COR-L47 (cell line): ENCODE results near the gene ATXN10.

Source experiments
- DNase-seq: peaks from one replicate; lab custom pipeline; 2025; lab: John Stamatoyannopoulos, UW

ATXN10 gene

DNA sequence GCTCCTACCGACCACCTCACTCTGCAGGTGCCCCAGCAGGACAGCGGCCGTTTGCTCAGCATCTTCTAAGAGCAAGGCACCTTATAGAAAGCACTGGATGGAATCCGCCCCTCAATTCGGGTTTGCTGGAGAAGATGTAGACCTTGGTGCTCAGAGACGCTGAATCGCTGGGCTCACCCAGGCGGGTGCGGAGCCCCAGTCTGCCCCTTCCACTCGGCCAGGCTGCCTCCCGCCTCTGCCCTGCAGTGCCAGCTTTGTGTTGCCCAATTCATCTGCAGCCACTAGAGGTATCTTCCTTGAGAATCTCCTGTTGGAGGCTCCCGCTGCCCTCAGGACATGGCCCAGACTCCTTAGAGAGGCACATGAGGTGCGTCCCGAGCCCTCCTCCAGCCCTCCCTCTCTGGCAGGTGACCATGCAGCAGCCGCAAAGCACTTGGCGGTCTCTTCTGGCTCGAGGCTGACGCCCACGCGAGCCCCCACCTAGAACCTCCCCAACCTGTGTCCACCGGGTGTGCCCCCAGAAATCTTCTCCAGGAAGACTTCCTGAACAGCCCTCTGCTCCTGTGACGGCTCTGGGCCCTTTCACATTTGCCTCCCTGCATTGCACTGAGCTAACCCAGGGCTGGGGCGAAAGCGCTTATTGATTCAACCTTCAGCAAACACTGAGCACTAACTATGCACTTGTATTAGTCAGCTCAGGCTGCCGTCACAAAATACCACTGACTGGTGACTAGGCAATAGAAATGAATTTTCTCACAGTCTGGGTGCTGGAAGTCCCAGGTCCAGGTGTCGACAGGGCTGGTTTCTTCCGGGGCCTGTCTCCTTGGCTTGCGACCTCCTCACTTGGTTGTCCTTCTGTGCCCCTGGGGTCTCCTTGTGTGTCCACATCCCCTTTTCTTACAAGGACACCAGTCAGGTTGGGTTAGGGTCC, 187.9 kb downstream of the ATXN10 start:
- no peak for DNase-seq

DNA sequence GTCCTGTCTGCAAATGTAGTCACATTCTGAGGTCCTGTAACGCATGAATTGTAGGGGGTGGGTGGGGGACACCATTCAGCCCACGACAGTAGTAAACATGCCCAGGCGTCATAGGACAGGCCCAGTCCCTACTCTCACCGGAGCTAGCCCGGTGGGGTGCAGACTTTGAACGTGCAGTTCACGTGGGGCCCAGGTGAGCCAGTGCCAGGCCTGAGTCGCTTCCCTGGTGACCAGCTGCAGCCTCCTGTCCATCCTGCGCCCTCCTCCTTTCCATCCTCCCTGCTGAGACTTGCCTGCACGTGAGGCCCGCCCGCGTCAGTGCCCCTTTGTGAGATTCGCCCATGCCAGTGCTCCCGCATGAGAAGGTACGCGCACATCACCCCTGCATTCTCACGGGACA, 188.6 kb downstream of the ATXN10 start:
- no peak for DNase-seq

DNA sequence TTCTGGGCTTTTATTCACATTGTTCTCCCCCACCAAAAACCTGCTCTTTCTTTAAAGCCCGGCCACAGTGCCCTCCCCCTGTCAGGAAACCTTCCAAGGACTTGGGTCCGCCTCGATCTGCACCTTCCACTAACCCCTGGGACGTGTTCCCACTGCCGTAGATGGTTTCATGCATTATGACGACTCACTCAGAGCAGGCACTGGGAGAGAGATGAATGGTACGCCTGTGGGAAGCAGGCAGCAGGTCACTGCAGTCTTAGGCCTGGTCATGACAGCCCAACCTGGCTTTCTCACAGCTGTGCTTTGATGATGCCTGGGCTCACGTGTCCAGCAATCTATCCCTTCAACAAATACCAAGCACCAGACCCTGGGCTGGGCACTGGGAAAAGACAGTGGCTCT, 189.6 kb downstream of the ATXN10 start:
- no peak for DNase-seq

DNA sequence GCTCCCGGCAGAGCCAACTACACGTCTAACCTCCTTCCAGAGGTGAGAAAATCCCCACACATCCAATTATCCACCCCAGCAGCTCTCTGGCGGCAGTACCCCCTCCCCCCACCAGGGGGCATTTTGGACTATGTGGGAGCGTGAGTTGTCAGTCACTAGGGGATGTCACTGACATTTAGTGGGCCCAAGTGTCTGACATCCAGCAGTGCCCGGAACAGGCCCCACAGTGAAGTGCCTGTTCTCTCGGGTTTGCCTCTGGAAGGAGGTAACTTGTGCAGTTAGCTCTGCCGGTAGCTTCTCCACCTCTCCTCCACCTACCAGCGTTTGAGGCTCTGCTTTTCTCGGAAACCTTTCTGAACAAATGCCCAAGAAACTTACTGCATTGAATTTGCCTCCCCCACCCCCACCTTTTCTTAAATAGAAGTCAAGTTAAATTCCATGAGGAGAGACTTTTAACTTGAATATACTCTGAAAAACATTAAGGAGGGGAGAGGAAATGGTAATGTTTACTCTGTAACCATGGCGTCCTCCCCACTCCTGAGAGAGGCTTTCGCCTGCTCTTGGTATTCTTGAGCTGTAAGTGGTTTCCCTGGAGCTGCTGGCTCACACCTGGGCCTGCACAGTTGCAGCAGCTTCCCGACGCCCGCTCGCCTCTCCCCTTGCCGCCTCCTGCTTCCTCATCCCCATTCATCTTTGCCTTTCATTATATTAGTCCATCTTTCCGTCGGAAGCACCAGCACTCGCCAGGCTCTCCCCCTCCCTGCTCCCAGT, 192.5 kb downstream of the ATXN10 start:
- DNase-seq: peak; percentile 77

DNA sequence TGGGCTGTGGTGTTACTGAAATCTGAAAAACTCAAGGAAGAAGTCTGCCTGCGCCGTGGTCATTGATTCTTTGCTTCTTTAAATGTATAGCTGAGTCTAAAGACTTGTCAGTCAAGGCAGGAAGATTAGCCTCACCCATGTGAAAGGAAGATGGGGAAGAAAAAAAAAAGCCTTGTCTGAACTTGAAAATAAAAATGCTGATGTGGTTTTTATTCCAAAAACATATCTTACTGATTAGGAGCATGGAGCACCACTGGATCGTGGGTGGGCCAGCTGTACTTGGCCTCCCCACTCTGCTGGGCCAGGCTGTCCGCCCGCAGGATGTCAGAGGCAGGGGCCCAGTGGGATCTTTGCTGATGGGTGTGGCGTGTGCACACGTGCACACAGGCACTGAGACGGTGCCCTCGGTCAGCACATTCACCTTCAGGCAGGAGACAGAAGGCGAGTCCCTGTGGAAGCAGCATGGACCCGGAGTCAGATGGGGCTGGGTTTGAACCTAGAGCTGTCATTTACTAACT, 193.4 kb downstream of the ATXN10 start:
- no peak for DNase-seq

DNA sequence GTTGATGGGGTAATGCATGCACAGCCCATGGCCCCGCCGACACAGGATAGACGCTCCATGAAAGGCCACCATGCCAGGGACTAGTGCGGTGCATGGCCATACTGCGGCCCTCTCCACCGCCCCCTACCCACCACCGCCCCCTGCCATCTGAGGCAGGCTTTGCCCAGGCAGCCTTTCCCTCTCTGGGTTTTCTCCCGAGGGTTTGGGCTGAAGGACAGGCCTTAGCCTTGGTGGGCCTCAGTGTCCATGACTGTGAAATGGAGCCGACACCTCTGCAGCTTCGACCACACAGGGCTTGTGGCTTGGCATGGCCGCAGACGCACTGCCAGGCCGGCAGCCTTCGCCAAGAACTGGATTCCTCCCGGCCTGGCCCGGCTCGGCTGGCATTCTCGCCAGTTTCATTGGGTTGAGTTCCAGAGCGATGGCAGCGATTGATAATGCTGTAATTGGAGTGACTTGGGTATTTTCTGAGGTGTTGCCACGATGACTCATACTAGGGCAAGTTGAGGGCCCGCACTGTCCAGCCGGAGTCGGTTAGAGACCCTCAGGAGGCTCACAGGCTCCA, 194.0 kb downstream of the ATXN10 start:
- DNase-seq: no peak

DNA sequence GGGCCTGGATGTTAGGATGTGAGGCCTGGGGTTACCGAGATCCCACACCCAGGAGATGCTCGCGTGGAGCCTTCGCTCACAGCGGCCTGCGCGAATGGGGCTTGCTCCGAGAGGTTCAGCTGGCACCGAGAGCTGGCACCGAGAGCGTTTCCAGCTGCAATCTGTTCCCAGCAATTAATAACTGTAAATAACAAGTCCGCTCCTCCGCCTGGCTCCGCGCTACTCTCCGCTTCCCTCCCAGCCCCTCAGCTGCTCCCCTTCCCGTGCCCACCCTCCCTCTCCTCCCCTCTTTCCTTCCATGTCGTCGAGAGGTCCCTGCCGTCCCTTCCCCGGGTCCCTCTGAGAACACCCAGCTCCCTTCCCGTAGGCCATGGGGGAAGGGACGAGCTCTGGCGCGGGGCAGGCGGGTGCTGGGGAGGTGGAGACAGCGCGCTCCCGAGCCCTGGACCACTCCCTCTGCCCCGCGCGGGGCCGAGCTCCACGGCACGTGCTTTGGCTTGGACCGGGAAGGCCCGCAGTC, 194.6 kb downstream of the ATXN10 start:
- DNase-seq: no peak

DNA sequence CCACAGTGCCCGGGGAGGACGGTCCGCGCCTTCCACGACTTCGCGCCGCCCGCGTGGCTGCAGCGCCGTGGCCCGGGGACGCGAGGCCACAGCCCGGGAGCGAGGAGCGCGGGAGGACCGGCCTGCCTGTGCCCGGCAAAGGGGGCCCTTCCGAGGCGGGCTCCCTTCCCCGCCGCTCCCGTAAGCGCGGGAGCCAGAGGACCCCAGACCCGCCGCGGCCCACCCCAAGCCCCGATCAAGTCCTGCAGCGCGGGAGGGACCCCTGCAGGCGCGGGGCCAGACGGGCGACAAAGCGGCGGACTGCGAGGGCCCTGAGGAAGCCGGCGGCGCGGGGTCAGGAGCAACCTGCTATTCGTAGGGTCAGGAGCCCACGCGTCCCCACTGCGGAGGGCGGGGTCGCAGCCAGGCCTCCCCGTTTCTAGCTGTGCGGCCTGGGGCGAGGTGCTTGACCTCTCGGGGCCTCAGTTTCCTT, 195.0 kb downstream of the ATXN10 start:
- DNase-seq: no peak

DNA sequence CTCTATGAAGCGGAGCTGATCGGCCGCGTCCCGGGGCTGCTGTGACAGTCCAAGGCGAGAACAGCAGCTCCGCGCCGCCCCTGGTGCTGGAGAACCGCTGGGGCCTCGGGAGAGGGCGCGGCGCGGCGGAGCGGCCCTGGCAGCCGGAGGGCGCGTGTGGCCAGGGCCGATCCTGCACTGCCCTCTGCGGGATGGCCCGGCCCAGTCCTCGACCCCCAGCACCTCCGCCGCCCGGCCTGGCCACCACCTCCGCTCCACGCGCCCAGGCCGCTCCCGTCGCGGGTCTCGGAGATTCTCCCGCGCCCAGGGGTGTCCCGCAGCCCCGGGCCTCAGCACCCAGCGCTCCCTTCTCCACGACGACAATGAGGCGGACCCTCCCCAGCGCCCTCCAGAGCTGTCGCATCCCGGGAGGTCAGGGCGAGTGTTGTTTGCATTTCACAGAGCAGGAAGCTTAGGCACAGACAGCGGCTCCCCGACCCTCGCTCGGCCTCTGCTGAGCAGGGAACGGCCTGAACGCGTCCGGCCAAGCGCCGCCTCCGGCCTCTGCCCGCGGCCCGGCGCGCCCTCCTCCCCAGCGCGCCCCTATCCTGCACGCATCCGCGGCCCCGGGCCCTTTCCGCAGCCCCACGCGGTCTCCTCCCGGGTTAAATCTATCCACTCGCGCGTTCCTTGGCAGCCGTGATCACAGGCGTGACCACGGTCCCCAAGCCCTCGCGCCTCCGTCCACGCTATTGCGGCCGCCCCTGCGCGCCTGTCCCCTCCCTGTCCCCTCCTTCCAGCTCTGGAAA, 195.7 kb downstream of the ATXN10 start:
- DNase-seq: no peak

DNA sequence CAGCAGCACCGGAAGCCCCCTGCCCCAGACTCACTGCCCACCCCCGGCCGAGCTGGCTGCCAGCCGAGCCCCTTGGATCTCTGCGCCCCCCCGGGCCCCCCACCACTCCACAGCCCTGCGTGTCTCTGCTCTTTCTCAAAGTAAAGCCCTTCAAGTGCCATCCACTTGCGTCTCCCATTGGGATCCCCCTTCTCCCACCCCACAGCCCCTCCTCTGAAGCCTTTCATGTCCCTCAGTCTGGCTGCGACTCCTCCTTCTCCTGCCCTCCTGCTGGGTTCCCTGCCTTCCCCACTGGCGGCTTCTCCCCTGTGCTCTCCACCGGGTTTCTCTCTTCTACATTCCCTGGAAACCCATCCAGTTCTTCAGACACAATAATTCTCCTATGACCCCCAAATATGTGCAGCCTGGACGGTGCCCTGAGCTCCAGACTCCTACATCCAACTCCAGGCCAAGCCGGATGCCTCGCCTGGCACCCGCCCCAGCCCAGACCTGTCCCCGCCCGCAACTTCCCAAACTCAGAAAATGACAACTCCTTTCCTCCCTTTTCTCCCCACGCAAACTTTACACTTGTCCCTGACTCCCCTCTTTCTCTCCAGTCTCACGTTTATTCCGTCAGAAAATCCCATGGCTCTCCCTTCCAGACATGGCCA, 196.4 kb downstream of the ATXN10 start:
- no peak for DNase-seq

DNA sequence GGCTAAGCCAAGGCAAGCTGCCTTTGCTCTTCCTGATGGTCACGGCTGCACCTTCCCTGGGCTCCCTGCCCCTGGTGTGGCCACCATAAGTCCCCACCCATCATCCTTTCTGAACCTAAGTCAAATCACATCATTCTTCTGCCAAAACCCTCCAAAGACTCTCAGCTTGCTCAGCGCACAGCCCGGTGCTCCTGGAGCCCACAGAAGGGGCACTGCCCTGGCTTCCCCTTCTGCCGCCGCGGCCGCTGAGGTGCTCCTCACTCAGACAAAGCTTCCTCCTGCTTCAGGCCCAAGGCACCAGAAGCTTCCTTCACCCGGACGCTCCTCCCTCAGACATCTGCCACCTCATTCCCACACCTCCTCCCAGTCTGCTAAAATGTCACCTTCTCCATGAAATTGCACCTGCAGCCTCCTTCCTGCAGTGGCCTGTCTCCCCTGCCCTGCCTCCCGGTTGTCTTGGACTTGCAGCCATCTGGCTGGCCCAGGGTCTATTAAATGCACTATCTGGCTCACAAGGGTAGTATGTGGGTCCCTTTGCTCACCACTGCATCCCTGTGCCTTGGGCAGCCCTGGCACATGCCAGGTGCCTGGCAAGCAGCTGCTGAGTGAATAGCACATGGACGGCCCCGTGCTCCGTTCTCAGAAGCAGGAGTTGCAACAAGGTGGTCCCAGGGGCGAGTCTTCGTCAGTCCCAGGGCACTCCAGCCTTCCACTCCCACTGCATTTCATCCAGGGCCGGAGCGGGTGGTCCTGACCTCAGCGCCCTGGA, 197.1 kb downstream of the ATXN10 start:
- no peak for DNase-seq

DNA sequence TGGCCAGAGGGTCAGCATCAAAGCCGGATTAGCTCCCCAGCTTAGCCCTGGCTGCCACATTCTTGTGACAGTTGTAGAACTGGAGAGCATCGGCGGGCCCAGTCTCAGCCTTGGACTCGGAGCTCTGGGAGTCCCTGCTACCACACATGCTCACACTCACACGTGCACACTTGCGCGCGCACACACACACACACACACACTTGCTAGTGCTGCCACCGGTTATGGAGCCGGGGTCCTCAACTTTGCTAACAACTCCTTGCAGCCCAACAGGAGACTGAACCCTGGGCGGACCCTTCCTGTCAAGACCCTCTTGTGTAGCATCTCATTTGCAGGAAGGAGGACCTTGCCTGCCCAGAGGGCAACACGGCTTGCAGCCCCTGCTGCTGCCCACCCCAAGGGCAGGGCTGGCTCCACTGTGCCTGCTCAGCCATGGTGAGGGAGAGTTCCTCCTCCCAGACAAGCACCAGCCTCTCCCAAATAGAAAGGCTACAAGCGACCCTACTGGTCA, 197.8 kb downstream of the ATXN10 start:
- DNase-seq: no peak

DNA sequence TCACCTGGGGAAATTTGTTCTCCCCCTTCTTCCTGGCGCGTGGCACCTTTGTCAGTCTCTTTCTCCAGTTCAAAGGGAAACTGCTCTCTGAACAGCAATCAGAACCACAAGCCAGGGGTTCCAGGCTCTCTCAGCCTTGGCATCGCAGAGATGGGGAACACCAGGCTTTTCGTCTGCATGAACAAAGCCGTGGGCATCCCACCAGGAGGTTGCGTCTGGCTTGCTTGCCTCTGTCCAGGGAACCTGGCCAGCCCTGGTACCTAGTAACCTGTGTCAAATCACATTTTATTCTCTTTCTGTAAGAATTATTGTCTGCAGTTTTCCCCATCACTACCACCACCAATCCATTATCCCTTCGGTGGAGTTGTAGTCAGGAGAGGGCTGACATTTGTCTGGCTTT, 198.4 kb downstream of the ATXN10 start:
- no peak for DNase-seq

DNA sequence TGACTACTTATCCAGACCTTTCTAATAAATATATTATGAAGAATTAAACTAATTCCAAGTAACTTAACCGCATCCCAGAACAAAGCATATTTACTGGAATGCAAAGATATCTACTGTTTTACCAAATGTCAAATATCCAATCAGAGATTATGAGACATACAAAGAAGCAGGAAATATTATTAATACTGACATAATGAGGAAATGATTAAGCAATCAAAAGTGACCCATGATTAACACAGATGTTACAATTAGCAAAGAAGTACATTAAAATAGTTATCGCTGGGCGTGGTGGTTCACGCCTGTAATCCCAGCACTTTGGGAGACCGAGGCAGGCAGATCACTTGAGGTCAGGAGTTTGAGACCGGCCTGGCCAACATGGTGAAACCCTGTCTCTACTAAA, 200.1 kb downstream of the ATXN10 start:
- DNase-seq: no peak

DNA sequence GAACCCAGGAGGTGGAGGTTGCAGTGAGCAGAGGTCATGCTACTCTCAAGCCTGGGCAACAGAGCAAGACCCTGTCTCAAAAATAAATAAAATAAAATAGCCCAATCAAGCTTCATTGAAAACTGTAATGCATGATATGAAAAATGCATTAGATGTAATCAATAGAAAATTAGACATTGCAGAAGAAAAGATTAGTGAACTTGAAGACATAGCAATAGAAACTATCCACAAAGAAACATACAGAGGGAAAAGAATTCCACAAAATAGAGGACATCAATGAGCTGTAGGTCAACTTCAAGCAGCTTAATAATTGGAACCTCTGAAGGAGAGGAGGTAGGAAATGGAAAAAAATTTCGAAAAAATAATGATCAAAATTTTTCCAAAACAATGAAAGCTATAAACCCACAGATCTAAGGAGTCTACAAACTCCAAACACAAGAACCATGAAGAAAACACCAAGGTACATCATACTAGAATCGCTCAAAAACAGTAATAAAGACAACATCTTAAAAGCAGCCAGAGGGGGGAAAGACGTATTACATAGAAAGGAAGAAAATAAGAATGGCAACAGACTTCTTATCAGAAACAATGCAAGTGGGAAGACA, 201.1 kb downstream of the ATXN10 start:
- no peak for DNase-seq

DNA sequence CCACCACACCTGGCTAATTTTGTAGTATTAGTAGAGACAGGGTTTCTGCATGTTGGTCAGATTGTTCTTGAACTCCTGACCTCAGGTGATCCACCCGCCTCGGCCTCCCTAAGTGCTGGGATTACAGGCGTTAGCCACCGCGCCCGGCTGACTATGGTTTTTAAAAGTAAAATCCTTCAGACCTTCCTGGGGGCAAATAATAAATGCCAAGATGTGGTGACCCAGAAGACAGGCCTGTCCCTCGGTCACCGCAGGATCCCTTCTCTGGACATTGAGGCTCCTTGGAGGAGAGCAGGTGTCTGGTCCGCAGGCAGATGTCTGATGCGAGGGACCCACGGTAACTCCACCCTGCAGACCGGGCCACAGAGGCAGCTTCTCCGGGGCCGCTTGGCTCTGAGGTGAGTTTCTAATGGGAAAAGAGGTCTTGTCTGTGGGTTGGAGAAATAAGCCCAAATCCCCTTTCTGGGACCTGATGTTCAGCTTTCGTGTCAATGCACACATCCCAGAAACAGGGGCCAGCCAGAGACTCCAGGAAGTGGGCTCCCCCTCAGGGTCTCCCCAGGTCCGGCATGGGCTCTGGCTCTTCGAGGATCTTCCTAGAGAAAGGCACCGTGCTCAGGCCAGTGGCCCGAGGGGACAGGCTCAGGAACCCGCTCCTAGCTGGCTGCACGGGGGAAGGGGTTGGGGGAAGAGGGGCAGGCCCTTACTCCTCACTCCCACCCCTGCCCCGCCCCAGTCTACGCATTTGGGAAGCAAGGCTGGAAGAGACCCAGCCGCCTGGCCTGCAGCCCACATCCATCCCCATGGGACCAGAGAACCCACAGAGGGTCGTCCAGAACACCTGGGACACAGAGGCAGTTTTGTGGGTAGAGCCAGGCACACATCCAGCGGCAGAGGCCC, 204.8 kb downstream of the ATXN10 start:
- no peak for DNase-seq

DNA sequence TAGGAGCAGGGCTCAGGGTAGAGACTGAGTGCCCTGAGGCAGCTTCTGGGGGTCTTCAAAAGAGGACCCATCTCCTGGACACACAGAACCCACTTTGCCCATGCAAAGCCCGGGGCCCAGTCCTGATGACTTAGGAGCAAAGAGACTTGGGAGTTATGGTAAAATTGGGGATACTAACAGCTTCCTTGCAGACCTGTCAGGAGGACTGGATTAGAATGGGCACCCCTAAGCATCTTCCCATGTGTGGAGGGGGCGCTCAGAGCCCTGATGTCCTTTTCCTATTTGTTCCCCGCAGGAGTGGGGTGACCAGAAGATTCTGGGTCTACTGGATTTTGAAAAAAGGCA, 205.4 kb downstream of the ATXN10 start:
- no peak for DNase-seq

DNA sequence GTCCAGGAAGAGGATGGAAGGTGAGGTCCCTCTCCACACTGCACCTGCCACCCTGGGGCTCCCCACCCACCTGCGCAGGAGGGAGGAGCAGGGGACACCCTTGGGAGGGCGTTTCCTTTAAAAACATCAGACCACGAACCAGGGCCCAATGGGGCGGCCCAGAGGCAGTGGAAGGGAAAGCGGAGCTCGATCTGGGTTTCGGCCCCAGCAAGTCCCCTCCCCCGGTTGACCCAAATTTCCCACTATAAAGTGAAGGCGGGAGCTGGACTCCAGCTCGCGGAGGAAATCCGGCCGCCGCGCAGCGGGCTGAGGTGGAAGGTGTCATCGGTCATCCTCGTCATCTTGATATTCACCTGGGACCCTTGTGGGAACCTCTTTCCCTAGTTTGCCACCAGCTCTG, 206.0 kb downstream of the ATXN10 start:
- no peak for DNase-seq
